GM06990 (cell line): ENCODE data around the gene LENG8.

Experiments used
- DNase-seq: peaks from one replicate; pipeline ENCODE4 v3.0.0-alpha.2; 2011; ENCODE audit not compliant: insufficient read length; ENCODE audit errors: extremely low read depth
- H3K27me3 ChIP-seq: replicated peaks from 2 replicates; pipeline ENCODE4 v1.6.0; 2011; ENCODE audit warnings: low read length; ENCODE audit not compliant: control insufficient read depth, insufficient read depth
- H3K36me3 ChIP-seq: 2 replicates; pipeline ENCODE4 v1.5.1; 2011; ENCODE audit warnings: low read length; ENCODE audit not compliant: control insufficient read depth, insufficient read depth
- H3K4me3 ChIP-seq: replicated peaks from 2 replicates; pipeline ENCODE4 v1.5.1; 2011; ENCODE audit warnings: low read depth, mild to moderate bottlenecking, control low read depth, low read length
- CTCF ChIP-seq: IDR thresholded peaks from 2 replicates; pipeline ENCODE4 v1.5.1; 2011; ENCODE audit warnings: low read length, control low read depth, mild to moderate bottlenecking, inconsistent platforms; ENCODE audit not compliant: insufficient read depth, poor library complexity, severe bottlenecking

Gene LENG8

DNA sequence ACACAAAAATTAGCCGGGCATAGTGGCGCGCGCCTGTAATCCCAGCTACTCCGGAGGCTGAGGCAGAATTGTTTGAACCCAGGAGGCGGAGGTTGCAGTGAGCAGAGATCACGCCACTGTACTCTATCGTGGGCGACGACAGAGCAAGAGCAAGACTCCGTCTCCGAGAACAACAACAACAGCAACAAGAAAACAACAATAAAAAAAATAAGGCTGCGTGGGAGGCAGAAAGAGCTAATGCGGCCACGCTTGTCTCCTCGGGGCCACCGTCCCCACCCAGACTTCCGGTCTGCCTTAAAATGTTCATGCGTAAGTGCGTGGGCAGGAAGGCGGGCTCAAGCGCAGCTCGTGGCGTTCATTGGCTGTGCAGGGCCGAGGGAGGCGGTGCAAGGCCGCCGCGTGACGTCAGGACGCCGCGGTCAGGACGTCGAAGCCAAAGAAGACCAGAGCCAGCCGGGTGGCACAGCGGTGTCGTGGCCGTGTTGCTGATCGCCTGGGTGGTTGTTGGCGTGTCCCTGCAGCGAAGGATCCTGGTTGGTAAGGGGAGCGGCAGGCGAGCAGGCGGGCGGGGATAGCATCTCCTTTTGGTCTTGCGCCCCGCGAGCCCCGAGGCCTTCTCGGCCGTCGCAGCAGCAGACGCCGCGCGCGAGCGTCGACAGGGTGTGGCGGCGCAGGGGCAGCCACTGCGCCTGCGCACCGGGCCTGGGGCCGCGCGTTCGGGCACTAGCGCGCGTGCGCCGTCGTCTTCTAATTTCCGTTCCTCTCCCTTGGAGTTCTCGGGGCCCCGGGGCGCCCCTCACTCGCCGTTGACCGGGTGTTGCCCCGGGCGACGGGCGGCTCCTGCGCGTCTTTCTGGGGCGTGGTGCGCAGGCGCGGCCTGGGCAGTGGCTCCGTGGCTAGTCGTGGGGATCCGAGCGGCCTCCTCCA lies at the start of gene LENG8:
Gene LENG8 (plus strand): TSS at position 426 of the 927 bp plus-strand sequence. CDS start 2,146 bp downstream, outside the sequence.
- H3K36me3 ChIP-seq = peaks cover 30% of the 10 kb centered on the region
- DNase-seq = peak; percentile 100
- H3K27me3 ChIP-seq = no peaks in the 10 kb centered on the region
- no peak for TF ChIP-seq CTCF
- peak within 1 kb of the TSS; percentile 99 for H3K4me3 ChIP-seq

- no peak for DNase-seq
- Histone ChIP-seq H3K4me3 (no peak overlapping the region), H3K27me3 (no peaks in the 10 kb centered on the region), H3K36me3 (no peaks in the 10 kb centered on the region)
- TF ChIP-seq CTCF = no peak
Measured at GRCh38 chr19:54400913-54401312, 48.1 kb upstream of the LENG8 start.

DNA sequence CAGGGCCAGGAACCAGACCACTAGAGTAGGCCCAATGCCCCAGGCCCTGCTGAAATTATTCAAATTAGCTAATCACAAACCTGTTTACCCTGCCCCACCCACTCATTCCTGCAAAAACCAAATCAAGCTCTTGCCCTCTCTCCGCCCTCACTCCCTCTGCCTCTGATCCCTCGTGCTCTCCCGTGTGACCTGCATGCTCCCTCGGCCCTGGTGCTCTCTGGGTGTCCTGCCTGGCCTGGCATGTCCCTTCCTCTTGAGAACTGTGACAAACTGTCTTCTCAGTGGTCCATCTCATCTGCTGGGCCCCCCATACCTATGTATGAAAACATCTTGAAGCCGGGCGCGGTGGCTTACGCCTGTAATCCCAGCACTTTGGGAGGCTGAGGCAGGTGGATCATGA lies 45.9 kb upstream of the LENG8 start:
- no peaks in the 10 kb centered on the region for H3K36me3 ChIP-seq
- DNase-seq = no peak
- TF ChIP-seq CTCF = no peak
- H3K4me3 ChIP-seq = no peak overlapping the region
- H3K27me3 ChIP-seq = no peaks in the 10 kb centered on the region

DNA sequence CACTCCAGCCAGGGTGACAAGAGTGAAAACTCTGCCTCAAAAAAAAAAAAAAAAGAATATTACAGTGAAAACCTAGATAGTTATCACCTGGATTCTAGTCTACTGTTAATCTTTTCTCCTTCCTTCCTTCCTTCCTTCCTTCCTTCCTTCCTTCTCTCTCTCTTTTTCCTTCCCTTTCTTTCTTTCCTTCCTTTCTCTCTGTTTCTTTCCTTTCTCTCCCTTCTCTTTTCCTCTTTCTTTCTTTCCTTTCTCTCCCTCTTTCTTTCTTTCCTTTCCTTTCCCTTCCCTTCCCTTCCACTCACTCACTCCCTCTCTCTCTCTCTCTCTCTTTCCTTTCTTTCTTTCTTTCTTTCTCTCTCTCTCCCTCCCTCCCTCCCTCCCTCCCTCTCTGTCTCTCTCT lies 43.4 kb upstream of the LENG8 start:
- DNase-seq = no peak
- no peak overlapping the region for H3K4me3 ChIP-seq
- no peak for TF ChIP-seq CTCF
- no peaks in the 10 kb centered on the region for H3K36me3 ChIP-seq
- H3K27me3 ChIP-seq = no peaks in the 10 kb centered on the region

DNA sequence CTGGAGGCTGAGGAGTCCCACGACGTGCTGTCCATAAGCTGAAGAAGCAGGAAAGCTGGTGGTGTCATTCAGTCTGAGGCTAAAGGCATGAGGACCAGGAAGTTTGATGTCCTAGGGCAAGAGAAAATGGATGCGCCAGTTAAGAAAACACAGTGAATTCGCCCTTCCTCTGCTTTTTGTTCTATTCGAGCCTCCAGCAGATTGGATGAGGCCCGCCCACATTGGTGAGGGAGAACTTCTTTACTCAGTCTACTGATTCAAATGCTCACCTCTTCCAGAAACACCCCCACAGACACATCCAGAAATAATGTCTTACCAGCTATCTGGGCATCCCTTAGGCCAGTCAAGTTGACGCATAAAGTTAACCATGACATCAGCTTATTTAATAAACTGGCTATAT lies 41.2 kb upstream of the LENG8 start:
- no peaks in the 10 kb centered on the region for H3K27me3 ChIP-seq
- no peak for DNase-seq
- TF ChIP-seq CTCF = no peak
- H3K4me3 ChIP-seq = no peak overlapping the region
- no peaks in the 10 kb centered on the region for H3K36me3 ChIP-seq
